Epithelial cell of proximal tubule (primary cell): Measurements from ENCODE around the gene DENND1A. TPM values are rescaled to one million over a fixed set of nuclear protein-coding genes. Genes with fewer than 3 reads are reported as not detected.

ENCODE experiments used
- DNase-seq: peaks from one replicate; pipeline ENCODE4 v3.0.0-alpha.2; 2011; ENCODE audit warnings: low read depth
- H3K4me3 ChIP-seq: 2 replicates; pipeline ENCODE4 v1.5.1; 2011; ENCODE audit warnings: low read depth, mild to moderate bottlenecking, low read length
- CTCF ChIP-seq: conservative IDR thresholded peaks from 2 replicates; pipeline ENCODE4 v1.5.1; 2012; ENCODE audit warnings: low read depth, mild to moderate bottlenecking, low read length
- total RNA-seq: library from RNA; depleted of rRNA; stranded (reverse); fragments of >200 nt; gene quantifications from 2 replicates; pipeline ENCODE4 v1.2.3, GENCODE V29; 2015

The DENND1A gene
- total RNA-seq, 1 donor from 2014 or later, result 26.6 TPM

- no peak for TF ChIP-seq CTCF
- no peak overlapping the region for H3K4me3 ChIP-seq
- DNase-seq, result no peak
These were observed 406.1 kb downstream of the DENND1A start for GRCh38 chr9:123523845-123524244.

GRCh38 chr9:123523001-123523400 lies 406.9 kb downstream of the DENND1A start:
- no peak overlapping the region for H3K4me3 ChIP-seq
- DNase-seq, result no peak
- TF ChIP-seq CTCF, result no peak

GRCh38 chr9:123522251-123522650 lies 407.7 kb downstream of the DENND1A start:
- TF ChIP-seq CTCF, result no peak
- DNase-seq, result no peak
- no peak overlapping the region for H3K4me3 ChIP-seq

GRCh38 chr9:123518338-123518737 lies 411.6 kb downstream of the DENND1A start:
- DNase-seq, result no peak
- no peak for TF ChIP-seq CTCF
- H3K4me3 ChIP-seq, result no peak overlapping the region

GRCh38 chr9:123517512-123517911 lies 412.4 kb downstream of the DENND1A start:
- DNase-seq, result no peak
- no peak for TF ChIP-seq CTCF
- H3K4me3 ChIP-seq, result no peak overlapping the region

GRCh38 chr9:123514766-123515165 lies 415.2 kb downstream of the DENND1A start:
- TF ChIP-seq CTCF, result no peak
- DNase-seq, result no peak
- no peak overlapping the region for H3K4me3 ChIP-seq

- DNase-seq, result no peak
- no peak overlapping the region for H3K4me3 ChIP-seq
- TF ChIP-seq CTCF, result no peak
These were observed 416.4 kb downstream of the DENND1A start for GRCh38 chr9:123513554-123513953.
